ENCODE data around the gene JUP. TPM values are rescaled to one million over a fixed set of nuclear protein-coding genes. Genes with fewer than 3 reads are reported as not detected.

The JUP gene
- total and polyA plus RNA-seq, 2 of the 13 experiments (the other 11 are each of a cell fraction or from before 2014, with no cell fraction given) = 12.1 to 20.6 TPM

- H3K79me2 ChIP-seq (ENCODE audit: insufficient read depth, low read length) = no peaks in the 10 kb centered on the region
- ATAC-seq (peak; percentile 5), DNase-seq (ENCODE audit: low spot score) (no peak), FAIRE-seq (no peak)
- peaks cover 38% of the 10 kb centered on the region for H3K4me1 ChIP-seq (ENCODE audit: insufficient read depth, low read length)
- H3K9me3 ChIP-seq (ENCODE audit: low read length) = no peaks in the 10 kb centered on the region
- POLR2A ChIA-PET = interaction anchor here (0.9 to 1.5 kb wide), 6 partner anchors 36 to 65 kb away, joined by 3 to 6 read pairs (median 4); partner anchors contain the start of gene JUP
- intact Hi-C loops (cut with micrococcal nuclease; ENCODE audit: unreplicated experiment) (loop anchor here (1.0 kb wide), 2 partner anchors 64 to 222 kb away; no protein-coding TSS in a partner anchor), in situ Hi-C loops (cut with HindIII; ENCODE audit: extremely low pct_ligation_motif_present, low pct_unique_long_range_greater_than_20kb) (loop anchor here (5.0 kb wide), 2 partner anchors 65 to 220 kb away; no protein-coding TSS in a partner anchor)
- H3K27ac ChIP-seq (ENCODE audit: extremely low read length, insufficient read depth, low read length) = no peak overlapping the region
- no TSS peak for BruUV-seq (replicated peaks)
- no peak overlapping the region for H3K4me2 ChIP-seq (ENCODE audit: low read depth, low read length)
- H4K20me1 ChIP-seq (ENCODE audit: insufficient read depth, low read length) = no peaks in the 10 kb centered on the region
- 17% methylated on average over 5 of the region's 5 CpGs for WGBS (ENCODE audit: low lambda C conversion rate)
- CTCF ChIA-PET (ENCODE audit: low intra/inter-chr PET ratio, low total read pairs) = interaction anchor here (0.8 to 3.8 kb wide), 7 partner anchors 35 to 222 kb away, joined by 4 to 97 read pairs (median 9); partner anchors contain the start of genes FKBP10, JUP and P3H4
- H3K9ac ChIP-seq (ENCODE audit: insufficient read depth, low read depth, low read length) = no peak overlapping the region
- peaks cover 18 to 62% of the 10 kb centered on the region in 2 experiments for H3K27me3 ChIP-seq (ENCODE audit: control insufficient read depth in 1 of 2, insufficient read depth in 2 of 2, low read length in 2 of 2)
- H3K4me3 ChIP-seq (replicated peaks in 1 of 3; ENCODE audit: insufficient read depth in 1 of 3, low read depth in 2 of 3, low read length in 3 of 3) = no peak overlapping the region
- no peak overlapping the region for H2AFZ ChIP-seq (ENCODE audit: low read length)
- H3K36me3 ChIP-seq (replicated peaks in 1 of 2; ENCODE audit: control insufficient read depth in 1 of 2, insufficient read depth in 2 of 2, low read length in 2 of 2) = no peaks in the 10 kb centered on the region
- TF ChIP-seq ZBTB46 (CRISPR knock-in tag; IDR thresholded peaks at IDR 0.05; ENCODE audit: borderline replicate concordance) (no peak), EZH2 (conservative IDR thresholded peaks at IDR 0.05; ENCODE audit: low read depth, low read length) (peak; percentile 90; the same call in 1 of the 2 replicates), PHF8 (CRISPR knock-in tag; IDR thresholded peaks at IDR 0.05) (no peak), ZNF784 (CRISPR knock-in tag; IDR thresholded peaks at IDR 0.05; ENCODE audit: borderline replicate concordance) (0 out of 2 replicates have a peak, but pooled peaks have one; percentile 8), SRY (CRISPR knock-in tag; IDR thresholded peaks at IDR 0.05) (no peak), ZNF646 (CRISPR knock-in tag; IDR thresholded peaks at IDR 0.05) (no peak), NKX3-1 (CRISPR knock-in tag; IDR thresholded peaks at IDR 0.05) (no peak), NFYC (CRISPR knock-in tag; IDR thresholded peaks at IDR 0.05) (no peak)
- TF ChIP-seq, protein P1, sequence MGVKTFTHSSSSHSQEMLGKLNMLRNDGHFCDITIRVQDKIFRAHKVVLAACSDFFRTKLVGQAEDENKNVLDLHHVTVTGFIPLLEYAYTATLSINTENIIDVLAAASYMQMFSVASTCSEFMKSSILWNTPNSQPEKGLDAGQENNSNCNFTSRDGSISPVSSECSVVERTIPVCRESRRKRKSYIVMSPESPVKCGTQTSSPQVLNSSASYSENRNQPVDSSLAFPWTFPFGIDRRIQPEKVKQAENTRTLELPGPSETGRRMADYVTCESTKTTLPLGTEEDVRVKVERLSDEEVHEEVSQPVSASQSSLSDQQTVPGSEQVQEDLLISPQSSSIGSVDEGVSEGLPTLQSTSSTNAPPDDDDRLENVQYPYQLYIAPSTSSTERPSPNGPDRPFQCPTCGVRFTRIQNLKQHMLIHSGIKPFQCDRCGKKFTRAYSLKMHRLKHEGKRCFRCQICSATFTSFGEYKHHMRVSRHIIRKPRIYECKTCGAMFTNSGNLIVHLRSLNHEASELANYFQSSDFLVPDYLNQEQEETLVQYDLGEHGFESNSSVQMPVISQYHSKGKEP (CRISPR knock-in tag; IDR thresholded peaks at IDR 0.05) = 0 out of 2 replicates have a peak, but pooled peaks have one; percentile 43
Observed at GRCh38 chr17:41737680-41738023, 48.9 kb downstream of the JUP start.
